Measurements from ENCODE around the gene TMEM219. TPM values are rescaled to one million over a fixed set of nuclear protein-coding genes. Genes with fewer than 3 reads are reported as not detected.
A peak's percentile ranks its signal among the peaks of the same experiment; 100 is the strongest.

Gene TMEM219
- polyA plus RNA-seq, 1 donor = 61.2 TPM

DNA sequence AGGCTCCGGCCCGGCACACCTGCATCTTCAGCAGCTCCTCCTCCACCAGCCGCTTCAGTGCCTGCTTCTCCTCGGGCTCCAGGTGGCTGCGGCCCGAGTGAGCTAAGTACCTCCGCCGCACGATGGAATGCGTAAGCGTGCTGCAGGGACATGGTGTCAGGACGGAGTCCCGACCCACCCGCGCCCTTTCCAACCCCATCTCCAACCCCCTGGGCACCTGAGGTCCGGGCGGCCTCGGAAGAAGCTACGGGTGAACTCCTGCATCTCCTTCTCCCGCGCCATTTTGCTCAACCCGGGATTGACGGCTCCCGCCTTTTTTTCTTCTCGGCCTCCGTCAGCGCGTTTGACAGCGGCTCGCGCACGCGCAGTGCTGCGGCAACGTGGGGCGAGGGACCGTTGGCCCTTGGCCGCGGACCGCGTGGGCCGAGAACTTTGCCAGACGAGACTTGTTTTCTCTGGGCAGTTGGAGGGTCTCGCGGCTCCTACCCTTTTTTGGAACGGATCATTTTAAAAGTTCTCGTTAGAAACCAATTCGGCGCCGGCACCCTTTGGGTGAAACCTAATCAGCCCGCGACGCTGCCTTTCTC, 33.5 kb downstream of the TMEM219 start, which contains the start of gene HIRIP3:
Gene HIRIP3 (minus strand): TSS at position 294 of the 587 bp plus-strand sequence. CDS start 12 bp downstream, at position 282.
- DNase-seq = peak; percentile 89

DNA sequence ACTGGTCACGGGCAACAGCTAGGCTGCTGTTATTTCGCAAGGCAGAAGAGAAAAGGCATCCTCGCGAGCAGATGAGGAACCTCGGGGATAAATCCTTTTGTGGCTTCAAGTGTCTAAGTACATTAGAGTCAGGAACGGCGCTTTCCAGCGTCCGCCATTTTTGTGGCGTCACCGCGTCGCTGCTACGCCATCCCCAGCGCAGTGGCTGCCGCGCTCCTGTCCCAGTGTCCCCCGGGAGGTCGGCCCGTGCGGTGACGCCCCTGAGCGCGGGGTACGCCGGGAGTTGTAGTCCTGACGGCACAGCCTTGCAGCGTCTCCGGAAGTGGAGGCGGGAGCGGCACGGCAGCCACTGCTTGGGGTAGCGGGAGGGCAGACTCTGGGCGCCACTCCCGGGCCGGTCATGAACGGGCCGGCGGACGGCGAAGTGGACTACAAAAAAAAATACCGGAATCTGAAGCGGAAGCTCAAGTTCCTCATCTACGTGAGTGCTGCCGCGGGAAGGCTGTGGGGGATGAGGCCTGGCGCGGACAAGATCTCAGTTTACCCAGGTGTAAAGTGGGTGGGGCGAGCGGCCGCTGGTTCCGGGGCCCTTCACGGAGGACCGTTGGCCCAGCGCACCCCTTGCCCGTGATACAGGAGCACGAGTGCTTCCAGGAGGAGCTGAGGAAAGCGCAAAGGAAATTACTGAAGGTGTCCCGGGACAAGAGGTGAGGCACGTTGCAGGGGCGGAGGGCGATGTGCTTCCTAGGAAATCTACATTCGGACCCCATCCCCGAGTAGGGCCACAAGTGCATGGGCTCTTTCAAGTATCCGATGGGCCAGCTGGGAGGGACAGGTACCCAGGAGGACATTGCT, 34.3 kb downstream of the TMEM219 start, which contains the start of gene INO80E:
Gene INO80E (plus strand): TSS at position 331 of the 855 bp plus-strand sequence. CDS start 70 bp downstream, at position 401.
- DNase-seq = peak; percentile 97

DNA sequence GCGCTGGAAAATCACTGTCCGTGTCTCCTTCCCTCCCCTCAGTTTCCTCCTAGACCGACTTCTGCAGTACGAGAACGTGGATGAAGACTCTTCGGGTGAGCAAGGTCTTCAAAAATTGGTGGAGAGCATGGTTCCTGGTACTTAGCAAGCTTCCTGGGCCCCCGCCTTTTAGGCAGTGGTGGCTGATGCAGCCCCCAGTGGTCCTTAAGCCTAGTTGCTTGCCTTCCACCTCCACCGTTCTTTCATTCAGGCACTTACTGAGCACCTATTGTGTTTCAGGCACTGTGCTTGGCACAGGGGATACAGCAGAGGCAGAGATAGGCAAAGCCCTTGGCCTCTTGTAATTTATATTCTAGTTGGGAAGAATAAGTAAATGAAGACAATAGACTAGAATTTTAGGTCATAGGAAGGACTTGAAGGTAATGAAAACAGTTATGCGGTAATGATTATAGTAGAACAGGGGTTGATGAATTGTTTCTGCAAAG, 34.9 kb downstream of the TMEM219 start:
- no peak for DNase-seq

DNA sequence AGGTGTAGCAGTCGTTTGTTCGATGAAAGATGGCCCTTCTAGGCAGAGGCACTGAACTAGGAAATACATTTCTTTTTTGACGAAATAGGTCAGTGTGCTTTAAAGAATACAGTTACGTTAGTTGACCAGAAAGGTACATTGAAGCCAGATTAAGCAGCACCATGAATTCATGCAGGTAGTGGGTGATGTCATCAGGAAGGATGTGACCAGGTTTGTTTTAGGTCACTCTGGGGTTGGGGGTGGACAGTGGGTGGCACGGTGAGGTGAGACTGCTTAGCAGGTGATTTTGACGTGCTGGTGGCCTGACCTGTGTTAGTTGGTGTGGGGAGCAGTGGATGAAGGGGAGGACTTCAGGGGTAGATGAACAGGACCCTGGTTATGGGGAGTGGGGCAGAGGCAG, 37.7 kb downstream of the TMEM219 start:
- DNase-seq = no peak

DNA sequence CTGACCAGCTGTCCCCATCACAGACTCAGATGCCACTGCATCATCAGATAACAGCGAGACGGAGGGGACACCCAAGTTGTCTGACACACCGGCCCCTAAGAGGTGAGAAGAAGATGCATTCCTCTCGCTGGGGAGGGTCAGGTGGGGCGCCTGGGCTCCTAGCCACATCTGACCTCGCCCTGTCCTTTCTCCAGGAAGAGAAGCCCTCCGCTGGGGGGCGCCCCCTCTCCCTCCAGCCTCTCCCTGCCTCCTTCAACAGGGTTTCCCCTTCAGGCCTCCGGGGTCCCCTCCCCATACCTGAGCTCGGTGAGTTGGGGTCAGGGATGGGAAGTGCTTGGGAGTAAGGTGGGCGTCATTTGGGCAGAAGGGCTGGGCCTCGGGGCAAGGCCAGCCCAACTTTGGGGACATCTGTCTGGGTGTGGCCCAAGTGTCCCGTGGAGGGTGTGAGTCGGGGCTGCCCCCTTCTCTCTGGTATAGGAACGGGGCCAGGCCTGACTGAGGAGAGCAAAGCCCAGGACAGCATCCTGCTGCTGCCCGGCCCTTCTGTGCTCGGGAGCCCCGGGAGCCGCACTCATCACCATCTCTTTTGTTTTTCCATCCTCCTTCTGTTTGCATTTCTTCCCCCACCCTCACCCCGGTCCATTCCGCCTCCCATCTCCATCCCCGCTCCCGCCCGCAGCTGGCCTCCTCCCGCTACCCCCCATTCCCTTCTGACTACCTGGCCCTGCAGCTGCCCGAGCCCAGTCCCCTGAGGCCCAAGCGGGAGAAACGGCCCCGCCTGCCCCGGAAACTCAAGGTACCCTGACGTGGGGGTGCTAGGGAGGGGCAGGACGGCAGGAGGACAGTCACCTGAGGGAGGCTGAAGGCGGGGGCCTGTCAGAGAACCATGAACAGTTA, 39.1 kb downstream of the TMEM219 start:
- DNase-seq = no peak

DNA sequence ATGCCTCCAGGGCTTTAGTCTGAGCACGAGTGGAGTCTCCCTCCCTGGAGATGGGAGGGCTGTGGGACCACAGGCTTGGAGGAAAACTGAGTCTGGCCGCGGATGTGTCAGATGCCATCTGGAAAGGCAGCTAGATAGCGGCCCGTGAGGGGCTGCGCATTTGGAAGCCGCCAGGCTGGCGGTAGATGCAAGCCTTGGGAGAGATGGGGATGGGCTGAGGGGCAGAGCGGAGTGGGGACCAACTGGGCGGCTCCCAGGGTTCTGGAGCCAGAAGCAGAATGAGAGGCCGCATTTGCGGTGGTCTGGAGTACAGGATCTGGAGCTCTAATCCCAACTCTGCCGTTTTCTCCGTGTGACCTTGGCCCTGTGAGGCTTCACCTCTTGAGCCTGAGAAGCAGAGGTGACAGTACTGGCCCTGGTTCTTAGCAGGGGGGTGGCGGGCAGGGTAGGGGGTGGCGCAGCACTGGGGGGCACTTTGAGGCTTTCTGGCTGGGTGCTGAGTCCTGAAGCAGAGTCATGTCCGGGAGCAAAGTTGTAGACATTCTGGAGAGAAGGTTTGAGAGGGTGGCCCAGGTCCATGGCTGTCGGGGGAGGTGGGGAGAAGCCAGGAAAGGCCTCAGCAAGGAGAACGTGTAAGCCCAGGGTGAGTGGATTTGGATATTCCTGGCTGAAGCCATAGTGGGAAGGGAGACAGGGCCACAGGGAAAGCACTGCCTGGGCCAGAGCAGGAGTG, 40.9 kb downstream of the TMEM219 start:
- no peak for DNase-seq

DNA sequence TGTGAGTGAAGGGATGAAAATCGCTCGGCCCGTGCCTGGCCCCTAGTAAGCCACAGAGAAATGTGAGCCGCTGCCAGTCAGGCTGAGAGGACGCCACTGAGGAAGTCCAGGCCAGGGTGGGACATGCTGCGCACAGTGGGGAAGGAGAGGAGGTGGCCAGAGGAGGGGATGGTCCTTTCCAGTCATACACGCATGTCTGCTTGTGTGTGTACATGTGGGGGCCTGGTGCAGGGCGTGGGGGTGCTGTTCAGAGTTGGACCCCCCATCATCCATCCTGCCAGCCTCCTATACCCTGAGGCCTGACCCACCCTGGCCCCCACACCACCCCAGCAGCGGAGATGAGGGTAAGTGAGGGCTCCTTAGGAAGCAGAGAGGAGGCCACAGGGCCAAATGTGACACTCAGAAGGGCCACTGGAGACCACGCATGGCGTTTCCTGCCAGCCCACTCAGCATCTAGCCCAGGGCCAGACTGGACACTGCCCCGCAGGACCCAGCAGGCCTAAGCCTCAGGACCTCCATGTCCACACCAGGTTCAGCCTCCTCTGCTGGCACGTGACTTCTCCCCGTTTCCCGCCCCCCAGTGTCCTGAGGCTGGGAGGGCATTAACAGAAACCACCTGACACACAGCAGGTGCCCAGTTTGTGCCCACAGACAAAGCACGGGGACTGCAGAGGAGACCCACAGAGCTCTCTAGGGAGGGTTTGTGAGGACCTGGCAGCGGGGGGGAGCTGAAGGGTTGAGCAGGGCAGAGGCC, 42.0 kb downstream of the TMEM219 start:
- no peak for DNase-seq

DNA sequence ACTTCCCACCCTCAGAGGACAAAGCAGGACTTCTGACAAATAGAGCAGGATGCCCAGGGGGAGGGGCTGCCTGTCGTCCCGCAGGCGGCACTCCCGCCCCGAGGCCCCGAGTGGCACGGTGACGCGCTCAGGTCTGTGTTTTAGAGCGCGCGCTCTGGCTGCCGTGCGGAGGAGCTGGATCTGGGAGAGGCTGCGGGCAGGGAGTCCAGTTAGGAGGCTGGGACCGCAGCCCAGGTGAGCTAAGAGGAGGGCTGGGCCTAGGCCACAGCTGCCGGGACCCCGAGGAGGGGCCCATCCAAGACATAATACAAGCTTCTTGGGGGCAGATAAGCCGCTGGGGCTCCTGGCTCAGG, 42.5 kb downstream of the TMEM219 start:
- no peak for DNase-seq

DNA sequence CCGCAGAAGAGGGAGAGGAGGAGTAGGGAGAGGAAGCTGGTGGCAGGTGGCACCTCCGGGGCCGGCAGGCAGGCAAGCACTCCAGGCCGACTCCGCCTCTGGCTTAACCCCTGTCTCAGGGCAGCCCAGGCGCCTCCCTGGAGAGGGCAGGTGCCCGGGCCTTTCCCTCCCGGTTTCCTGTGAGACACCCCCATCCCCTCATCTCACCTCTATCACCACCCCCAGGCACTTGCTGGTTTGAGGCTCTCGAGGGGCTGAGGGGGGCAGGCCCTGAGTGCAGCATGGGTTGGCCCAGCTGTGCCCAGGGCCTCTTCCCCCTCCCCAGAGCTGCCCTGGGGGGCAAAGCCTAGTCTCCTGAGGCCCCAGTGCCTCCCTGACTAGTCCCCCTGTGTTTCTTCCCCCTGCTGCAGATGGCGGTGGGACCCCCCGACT, 42.9 kb downstream of the TMEM219 start:
- no peak for DNase-seq

DNA sequence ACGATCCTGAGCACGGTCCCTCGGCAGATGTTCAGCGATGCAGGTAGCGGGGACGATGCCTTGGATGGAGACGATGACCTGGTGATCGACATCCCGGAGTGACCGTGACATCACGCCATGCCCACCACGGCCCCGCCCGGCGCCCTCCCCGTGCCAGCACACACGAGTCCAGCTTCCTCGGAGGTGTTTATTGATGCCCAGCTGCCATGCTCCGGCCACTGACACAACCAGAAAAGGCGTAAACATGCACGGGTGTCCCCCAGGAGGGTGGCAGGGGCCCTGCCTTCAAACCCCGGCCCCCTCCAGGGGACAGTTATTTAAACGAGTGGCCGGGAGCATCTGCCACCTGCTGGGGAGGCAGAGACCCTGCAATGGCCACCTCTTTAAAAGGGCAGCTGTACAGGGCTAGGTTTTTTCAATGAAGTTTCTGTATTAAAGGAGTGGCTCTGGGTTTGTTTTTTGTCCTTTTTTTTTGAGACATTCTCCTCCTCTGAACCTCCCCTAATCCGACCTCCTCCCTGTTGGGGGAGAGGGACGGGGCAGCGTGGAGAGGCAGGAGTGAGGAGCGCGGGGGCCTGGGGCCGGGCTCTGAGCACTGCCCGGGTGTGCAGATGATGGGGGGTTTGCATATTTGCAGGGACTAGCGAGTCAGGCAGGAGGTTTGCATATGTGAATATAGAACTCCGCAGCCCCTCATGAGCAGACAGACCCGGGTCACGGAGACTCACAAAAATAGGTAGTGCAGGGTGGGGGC, 43.6 kb downstream of the TMEM219 start:
- no peak for DNase-seq

DNA sequence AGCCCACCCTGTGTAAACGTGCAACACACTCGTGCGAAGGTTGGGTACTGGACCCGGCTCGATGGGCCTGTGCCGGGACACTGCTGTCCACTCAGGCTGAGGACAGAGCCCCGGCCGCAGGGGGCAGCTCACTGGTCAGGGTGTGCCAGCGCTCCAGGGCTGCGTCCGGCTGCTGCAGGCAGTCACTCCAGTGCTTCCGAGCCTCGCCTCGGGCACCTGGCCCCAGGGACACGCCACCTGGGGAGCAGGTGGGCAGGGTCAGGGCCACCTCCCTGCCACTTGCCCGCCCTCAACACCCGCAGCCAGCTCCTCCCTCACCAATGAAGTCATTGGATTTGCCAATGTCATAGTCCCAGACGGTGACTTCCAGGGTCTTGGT, 44.2 kb downstream of the TMEM219 start:
- DNase-seq = no peak

DNA sequence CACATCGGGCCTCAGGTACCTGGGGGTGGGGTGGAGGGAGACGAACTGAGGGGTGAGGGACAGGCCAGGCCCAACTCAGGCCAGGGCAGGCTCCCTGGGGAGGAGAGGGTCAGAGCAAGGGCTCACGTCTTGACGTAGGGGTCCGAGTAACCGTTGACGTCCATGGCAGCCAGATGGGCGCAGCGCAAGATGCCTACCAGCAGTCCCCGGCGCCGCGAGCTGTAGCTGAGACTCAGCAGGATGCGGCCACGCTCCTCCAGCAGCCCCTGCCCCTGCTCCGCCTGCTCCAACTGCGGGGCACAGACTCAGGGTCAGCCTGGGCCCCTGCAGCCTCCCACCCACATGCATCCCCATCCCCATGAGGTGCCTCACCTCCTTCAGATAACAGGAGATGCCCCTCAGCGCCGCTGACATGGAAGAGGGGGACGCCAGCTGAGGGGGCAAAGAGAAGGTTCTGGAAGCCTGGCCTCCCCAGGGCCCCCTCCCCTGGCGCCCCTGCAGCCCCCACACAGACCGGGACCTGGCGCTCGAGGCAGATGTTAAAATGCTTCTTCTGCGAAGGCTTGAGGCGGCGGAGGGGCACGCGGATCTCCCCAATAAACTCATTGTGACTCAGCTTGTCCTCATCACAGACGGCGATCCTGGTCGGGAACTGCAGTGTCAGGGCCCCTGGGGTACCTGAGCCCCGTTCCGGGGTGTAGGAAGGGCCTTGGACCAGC, 44.9 kb downstream of the TMEM219 start:
- DNase-seq = no peak

DNA sequence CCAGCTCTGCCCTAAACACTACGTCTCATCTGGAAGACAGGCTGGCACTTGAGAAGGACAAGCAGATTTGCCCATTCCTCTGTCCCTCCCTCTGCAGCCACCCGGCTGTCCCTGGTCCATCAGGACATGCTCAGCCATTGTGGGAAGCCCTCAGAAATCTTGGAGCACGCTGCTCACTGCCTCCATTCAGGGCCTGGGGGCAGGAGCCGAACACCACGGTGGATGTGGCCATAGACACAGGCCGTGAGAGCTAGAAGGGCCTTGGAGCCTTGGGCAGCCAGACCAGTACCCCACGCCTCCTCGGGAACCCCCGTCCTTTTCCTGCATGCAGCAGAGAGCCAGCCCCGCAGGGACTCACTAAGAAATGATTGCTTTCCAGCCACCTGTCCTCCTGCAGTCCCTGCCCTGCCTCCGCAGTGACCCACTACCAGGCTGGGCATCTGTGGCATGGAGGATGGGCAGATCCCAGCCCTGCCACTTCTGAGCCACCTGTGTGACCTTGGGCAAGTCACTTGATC, 45.6 kb downstream of the TMEM219 start:
- no peak for DNase-seq

DNA sequence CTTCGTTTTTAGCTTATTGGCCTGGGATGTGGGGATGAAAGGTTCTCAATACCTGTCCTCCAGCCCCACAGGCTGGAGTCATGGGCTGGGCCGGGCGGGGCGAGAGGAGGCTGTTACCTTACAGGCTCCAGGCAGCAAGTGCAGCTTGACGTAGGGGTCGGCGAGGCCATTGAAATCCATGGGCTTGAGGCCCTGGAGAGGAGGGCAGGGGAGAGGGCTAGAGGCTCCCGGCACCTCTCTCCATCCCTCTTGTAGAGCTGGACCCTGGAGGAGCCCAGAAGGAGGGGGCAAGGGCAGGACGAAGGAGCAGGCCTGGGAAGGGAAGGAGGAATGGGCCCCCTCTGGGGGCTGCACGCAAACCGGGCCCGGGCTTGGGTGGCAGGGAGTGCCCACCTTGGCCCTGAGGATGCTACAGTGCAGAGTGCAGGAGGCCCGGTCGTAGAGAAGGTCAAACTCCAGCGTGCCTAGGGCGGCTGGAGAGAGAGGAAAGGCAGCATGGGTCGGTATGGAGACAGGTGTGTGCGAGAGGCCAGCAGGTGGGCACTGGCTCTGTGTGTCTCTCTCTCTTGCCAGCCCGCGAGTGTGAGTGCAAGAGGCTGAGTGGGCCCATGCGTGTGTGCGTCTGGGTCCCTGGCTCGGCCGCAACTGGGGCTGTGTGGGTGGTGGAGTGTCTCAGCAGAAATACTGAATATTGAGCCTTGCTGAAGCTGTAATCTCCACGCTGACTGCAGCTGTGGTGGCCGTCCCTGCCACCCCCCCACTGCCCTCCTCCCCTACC, 47.4 kb downstream of the TMEM219 start:
- no peak for DNase-seq

DNA sequence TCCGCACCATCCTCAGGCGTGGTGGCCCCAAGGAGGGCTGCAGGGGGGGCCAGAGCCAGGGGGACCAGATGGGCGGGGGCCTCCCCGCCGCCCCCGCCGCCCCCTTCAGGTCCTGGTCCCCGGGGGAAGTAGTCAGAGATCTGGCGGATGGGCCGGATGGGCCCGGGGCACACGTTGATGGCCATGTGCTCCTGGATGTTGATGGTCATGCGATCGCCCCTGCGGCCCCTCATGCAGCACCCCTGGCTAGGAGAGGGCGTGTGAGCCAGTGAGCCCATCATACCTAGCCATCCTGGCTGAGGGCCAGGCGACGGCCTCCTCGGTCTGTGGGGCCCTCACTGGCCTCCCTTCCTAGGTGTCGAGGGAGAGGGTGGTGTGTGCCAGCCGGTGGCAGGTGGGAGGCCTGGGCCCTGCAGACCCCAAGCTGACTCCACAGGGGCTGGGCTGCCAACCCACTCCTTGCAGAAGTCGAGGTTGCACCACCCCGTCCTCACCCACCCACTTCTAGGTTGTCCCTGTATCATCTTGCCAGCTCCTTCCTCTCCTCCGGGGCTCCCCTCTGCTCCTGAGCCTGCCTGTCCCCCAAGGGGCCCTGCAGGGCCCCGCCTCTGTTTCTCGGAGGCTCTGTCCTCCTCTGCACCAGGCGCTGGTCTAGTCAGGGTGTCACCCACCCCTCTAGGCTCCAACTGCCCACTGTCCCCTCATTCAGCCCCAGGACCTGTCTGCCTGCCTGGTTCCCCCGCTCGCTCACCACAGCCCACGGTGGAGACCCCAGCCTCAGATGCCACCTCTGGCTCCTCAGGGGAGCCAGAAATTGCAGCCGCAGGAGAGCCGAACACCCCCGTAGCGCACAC, 48.3 kb downstream of the TMEM219 start:
- no peak for DNase-seq

DNA sequence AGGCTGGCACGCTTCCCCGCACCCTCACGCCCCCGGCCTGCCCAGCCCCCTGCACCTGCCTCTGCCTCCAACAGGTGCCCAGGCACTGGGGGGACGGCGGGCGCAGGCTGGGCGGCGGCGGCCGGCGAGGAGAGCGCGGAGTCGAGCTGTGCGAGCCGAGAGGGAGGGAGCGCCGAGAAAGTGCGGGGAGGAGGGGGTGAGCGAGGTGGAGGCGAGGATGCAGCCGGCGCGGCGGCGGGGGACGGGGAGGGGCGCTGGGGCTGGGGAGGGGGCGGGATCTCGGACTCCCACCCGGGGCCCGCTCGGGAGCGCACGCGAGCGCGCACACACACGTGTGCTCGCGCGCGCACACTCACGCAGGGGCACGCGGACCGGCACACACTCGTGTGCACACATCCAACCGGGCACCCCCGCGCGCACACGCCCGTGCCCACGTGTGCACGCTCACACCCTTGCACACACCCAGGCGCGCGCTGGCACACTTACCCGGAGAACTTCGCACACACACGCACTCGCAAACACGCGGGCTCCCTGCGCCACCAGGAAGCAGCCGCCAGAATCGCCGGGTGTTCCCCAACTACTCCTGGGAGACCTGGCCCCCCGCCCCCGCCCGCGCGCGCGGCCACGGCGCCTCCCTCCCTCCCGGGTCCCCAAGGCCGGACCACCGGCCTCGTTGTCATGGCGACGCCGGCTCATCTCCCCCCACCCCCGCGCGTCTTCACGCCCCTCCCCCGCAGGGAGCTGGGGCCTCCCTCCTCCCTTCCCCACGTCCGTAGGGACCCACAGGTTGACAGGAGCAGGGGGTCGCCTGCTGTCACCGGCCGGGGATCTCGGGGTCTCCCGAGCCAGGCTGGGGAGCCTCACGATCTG, 49.2 kb downstream of the TMEM219 start, which contains the start of gene DOC2A:
Gene DOC2A (minus strand): TSS at position 184 of the 870 bp plus-strand sequence. CDS start 805 bp downstream, outside the sequence.
- DNase-seq = no peak

Measured in hindlimb muscle (tissue), 1 donor.